CD4-positive, alpha-beta T cell (primary cell): Measurements from ENCODE around the gene PRR11. TPM values are rescaled to one million over a fixed set of nuclear protein-coding genes. Genes with fewer than 3 reads are reported as not detected.

Experiments used
- ATAC-seq: fragments of 200-7000 bp; cut with Tn5 transposase; one replicate; pipeline ENCODE4 v1.10.0; 2022; ENCODE audit warnings: mild to moderate bottlenecking; ENCODE audit not compliant: poor library complexity
- CTCF ChIA-PET: fragments of 350-600 bp; sonication (Branson Sonifier 250); formaldehyde crosslinking; loops from one replicate; lab custom pipeline; 2021; ENCODE audit warnings: antibody characterized with exemption, inconsistent platforms; lab: Charles Lee
- POLR2A ChIA-PET: fragments of 350-600 bp; sonication (Branson Sonifier 250); formaldehyde crosslinking; loops from one replicate; lab custom pipeline; 2021; ENCODE audit warnings: antibody characterized with exemption, inconsistent platforms; lab: Charles Lee
- DNase-seq, 14 experiments: peaks; one replicate each; pipeline ENCODE4 v3.0.0-alpha.2; 2013 to 2020; ENCODE audit warnings: mixed read lengths in 2 of 14
- H3K27ac ChIP-seq, 2 donors: one replicate each; pipeline versions ENCODE4 v1.5.1 to v1.7.0; 2013; ENCODE audit warnings: low read length in 2 of 2, low read depth in 1 of 2, mild to moderate bottlenecking in 1 of 2
- H3K27me3 ChIP-seq, 2 experiments: 1 replicate in 1 of 2; 2 replicates in 1 of 2; pipeline versions ENCODE4 v1.6.1 to v1.7.0; 2013; ENCODE audit warnings: low read length in 2 of 2, control low read depth in 1 of 2, mild to moderate bottlenecking in 1 of 2, moderate library complexity in 1 of 2; ENCODE audit not compliant: insufficient read depth in 2 of 2, control insufficient read depth in 1 of 2
- H3K36me3 ChIP-seq: one replicate; pipeline ENCODE4 v1.6.1; 2013; ENCODE audit warnings: low read length, control low read depth; ENCODE audit not compliant: insufficient read depth
- H3K4me1 ChIP-seq: one replicate; pipeline ENCODE4 v1.6.1; 2013; ENCODE audit warnings: low read length, control low read depth; ENCODE audit not compliant: insufficient read depth
- H3K4me3 ChIP-seq: one replicate; pipeline ENCODE4 v1.5.1; 2013; ENCODE audit warnings: mild to moderate bottlenecking, low read length, moderate library complexity
- H3K9me3 ChIP-seq, 2 experiments: 1 replicate in 1 of 2; 2 replicates in 1 of 2; pipeline versions ENCODE4 v1.6.1 to v1.7.0; 2013; ENCODE audit warnings: low read length in 2 of 2, mild to moderate bottlenecking in 2 of 2, control low read depth in 1 of 2, moderate library complexity in 1 of 2; ENCODE audit not compliant: control insufficient read depth in 1 of 2, insufficient read depth in 1 of 2
- H3K27ac Mint-ChIP-seq: one replicate; pipeline ENCODE4 v1.8.0; 2020; ENCODE audit warnings: mixed read lengths
- H3K27me3 Mint-ChIP-seq: one replicate; pipeline ENCODE4 v1.8.0; 2021; ENCODE audit warnings: mixed read lengths
- H3K36me3 Mint-ChIP-seq: one replicate; pipeline ENCODE4 v1.8.0; 2021; ENCODE audit warnings: low read depth, mixed read lengths
- H3K4me1 Mint-ChIP-seq: one replicate; pipeline ENCODE4 v1.8.0; 2021; ENCODE audit warnings: low read depth, mixed read lengths
- H3K4me3 Mint-ChIP-seq: one replicate; pipeline ENCODE4 v1.8.0; 2020; ENCODE audit warnings: mild to moderate bottlenecking, mixed read lengths
- H3K9me3 Mint-ChIP-seq: one replicate; pipeline ENCODE4 v1.8.0; 2020; ENCODE audit warnings: mixed read lengths
- CTCF ChIP-seq: fragments of 200-600 bp; IDR thresholded peaks from one replicate; pipeline ENCODE4 v1.8.0; 2022; ENCODE audit warnings: antibody characterized with exemption, mild to moderate bottlenecking
- intact Hi-C, 2 experiments: fragments of 100-400 bp; cut with DNase I in 1 of 2; cut with micrococcal nuclease in 1 of 2; formaldehyde crosslinking; loops; one replicate each; pipeline versions ENCODE4 v1.15.1 to v1.9.0; 2023 to 2025; cut with DNase I, micrococcal nuclease
- total RNA-seq, 174 experiments: library from RNA in 2 of 174; stranded (reverse) in 2 of 174; gene quantifications; one replicate each; pipeline ENCODE4 v1.2.3 and lab custom pipeline; 2021 to 2026

PRR11 gene
- total RNA-seq, 2 experiments from 2014 or later: 0.69 to 0.92 TPM

GRCh38 chr17:59230764-59231163 is 75.2 kb downstream of the PRR11 start:
- no peaks in the 10 kb centered on the region for H3K36me3 Mint-ChIP-seq
- CTCF ChIA-PET: interaction anchor here (1.2 kb wide), 1 partner anchor 10 kb away, joined by 4 read pairs; no protein-coding TSS in a partner anchor

GRCh38 chr17:59234631-59235030 is 79.1 kb downstream of the PRR11 start:
- no peaks in the 10 kb centered on the region for H3K9me3 Mint-ChIP-seq
- no peak overlapping the region for H3K27ac Mint-ChIP-seq
- H3K27me3 Mint-ChIP-seq: no peaks in the 10 kb centered on the region
- Histone ChIP-seq H3K4me1 (no peaks in the 10 kb centered on the region), H3K27me3 (no peaks in the 10 kb centered on the region), H3K27ac (no peak overlapping the region), H3K36me3 (no peaks in the 10 kb centered on the region), H3K4me3 (no peak overlapping the region), H3K9me3 (no peaks in the 10 kb centered on the region)
- H3K4me1 Mint-ChIP-seq: no peaks in the 10 kb centered on the region
- no peaks in the 10 kb centered on the region for H3K36me3 Mint-ChIP-seq
- CTCF ChIA-PET: no interaction called here
- DNase-seq: no peak
- H3K4me3 Mint-ChIP-seq: no peak overlapping the region
- ATAC-seq: no peak
- TF ChIP-seq CTCF: no peak
- intact Hi-C loops: no loop called here
- POLR2A ChIA-PET: interaction anchor here (1.0 kb wide), 1 partner anchor 14 kb away, joined by 3 read pairs; the partner anchor contains the start of gene GDPD1

More at GRCh38 chr17:59230764-59231163, 75.2 kb downstream of the PRR11 start:
- Mint-ChIP-seq H3K27ac (no peak overlapping the region), H3K4me3 (no peak overlapping the region), H3K9me3 (no peaks in the 10 kb centered on the region), H3K27me3 (no peaks in the 10 kb centered on the region), H3K4me1 (no peaks in the 10 kb centered on the region)
- intact Hi-C loops: no loop called here
- Histone ChIP-seq H3K4me1 (no peaks in the 10 kb centered on the region), H3K36me3 (no peaks in the 10 kb centered on the region), H3K27ac (no peak overlapping the region), H3K27me3 (no peaks in the 10 kb centered on the region), H3K9me3 (no peaks in the 10 kb centered on the region), H3K4me3 (no peak overlapping the region)
- no peak for DNase-seq
- TF ChIP-seq CTCF: no peak
- ATAC-seq: no peak
- POLR2A ChIA-PET: no interaction called here

GRCh38 chr17:59238906-59239305 is 83.4 kb downstream of the PRR11 start:
- no peak overlapping the region for H3K27ac ChIP-seq
- Mint-ChIP-seq H3K27me3 (no peaks in the 10 kb centered on the region), H3K4me1 (no peaks in the 10 kb centered on the region), H3K36me3 (no peaks in the 10 kb centered on the region), H3K9me3 (no peaks in the 10 kb centered on the region), H3K4me3 (no peak overlapping the region), H3K27ac (no peak overlapping the region)
- POLR2A ChIA-PET: no interaction called here
- no peak for TF ChIP-seq CTCF
- DNase-seq (no peak), ATAC-seq (no peak)
- intact Hi-C loops: no loop called here
- H3K27me3 ChIP-seq: no peaks in the 10 kb centered on the region
- H3K4me3 ChIP-seq: no peak overlapping the region
- CTCF ChIA-PET: no interaction called here
- H3K36me3 ChIP-seq: no peaks in the 10 kb centered on the region
- H3K9me3 ChIP-seq: no peaks in the 10 kb centered on the region
- no peaks in the 10 kb centered on the region for H3K4me1 ChIP-seq
